ENCODE measurements around the gene PALM. TPM values are rescaled to one million over a fixed set of nuclear protein-coding genes. Genes with fewer than 3 reads are reported as not detected.

The PALM gene
- total and polyA plus RNA-seq, 4 donors = 16.2 to 45.7 (median 28.1) TPM

DNA sequence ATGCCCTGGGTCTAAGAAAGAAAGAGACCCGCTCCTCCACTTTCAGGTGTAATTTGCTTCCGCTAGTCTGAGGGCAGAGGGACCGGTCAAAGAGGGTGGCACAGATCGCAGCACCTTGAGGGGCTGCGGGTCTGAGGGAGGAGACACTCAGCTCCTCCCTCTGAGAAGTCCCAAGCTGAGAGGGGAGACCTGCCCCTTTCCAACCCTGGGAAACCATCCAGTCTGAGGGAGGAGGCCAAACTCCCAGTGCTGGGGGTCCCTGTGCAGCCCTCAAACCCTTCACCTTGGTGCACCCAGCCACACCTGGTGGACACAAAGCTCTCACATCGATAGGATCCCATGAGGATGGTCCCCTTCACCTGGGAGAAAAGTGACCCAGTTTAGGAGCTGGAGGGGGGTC lies 55.1 kb downstream of the PALM start:
- no peaks in the 10 kb centered on the region for H3K36me3 ChIP-seq (ENCODE audit: control insufficient read depth in 4 of 4, insufficient read depth in 4 of 4, low read length in 4 of 4)
- peaks cover 0 to 5% (median 0%) of the 10 kb centered on the region in 4 donors for H3K9me3 ChIP-seq (ENCODE audit: control insufficient read depth in 4 of 4, insufficient read depth in 3 of 4, low read length in 3 of 4)
- ATAC-seq (ENCODE audit: insufficient read depth, low FRiP score) (no peak), DNase-seq (no peak)
- TF ChIP-seq, protein P1, sequence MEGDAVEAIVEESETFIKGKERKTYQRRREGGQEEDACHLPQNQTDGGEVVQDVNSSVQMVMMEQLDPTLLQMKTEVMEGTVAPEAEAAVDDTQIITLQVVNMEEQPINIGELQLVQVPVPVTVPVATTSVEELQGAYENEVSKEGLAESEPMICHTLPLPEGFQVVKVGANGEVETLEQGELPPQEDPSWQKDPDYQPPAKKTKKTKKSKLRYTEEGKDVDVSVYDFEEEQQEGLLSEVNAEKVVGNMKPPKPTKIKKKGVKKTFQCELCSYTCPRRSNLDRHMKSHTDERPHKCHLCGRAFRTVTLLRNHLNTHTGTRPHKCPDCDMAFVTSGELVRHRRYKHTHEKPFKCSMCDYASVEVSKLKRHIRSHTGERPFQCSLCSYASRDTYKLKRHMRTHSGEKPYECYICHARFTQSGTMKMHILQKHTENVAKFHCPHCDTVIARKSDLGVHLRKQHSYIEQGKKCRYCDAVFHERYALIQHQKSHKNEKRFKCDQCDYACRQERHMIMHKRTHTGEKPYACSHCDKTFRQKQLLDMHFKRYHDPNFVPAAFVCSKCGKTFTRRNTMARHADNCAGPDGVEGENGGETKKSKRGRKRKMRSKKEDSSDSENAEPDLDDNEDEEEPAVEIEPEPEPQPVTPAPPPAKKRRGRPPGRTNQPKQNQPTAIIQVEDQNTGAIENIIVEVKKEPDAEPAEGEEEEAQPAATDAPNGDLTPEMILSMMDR (IDR thresholded peaks at IDR 0.05; ENCODE audit: control extremely low read depth, extremely low read depth) = no peak
- no peak overlapping the region for H3K27ac ChIP-seq (ENCODE audit: low read depth in 1 of 2, low read length in 1 of 2)
- 93 to 96% methylated on average over 6 of the region's 6 CpGs for WGBS, 2 donors
- H3K4me3 ChIP-seq = no peak overlapping the region
- peaks cover 0 to 2% (median 0%) of the 10 kb centered on the region in 5 donors for H3K4me1 ChIP-seq (ENCODE audit: control insufficient read depth in 5 of 5, insufficient read depth in 5 of 5, low read length in 5 of 5)
- no peaks in the 10 kb centered on the region for H3K27me3 ChIP-seq (ENCODE audit: control insufficient read depth in 3 of 3, insufficient read depth in 3 of 3, low read length in 2 of 3)
- H3K9ac ChIP-seq (ENCODE audit: insufficient read depth in 1 of 2, low read length in 2 of 2) = no peak overlapping the region

DNA sequence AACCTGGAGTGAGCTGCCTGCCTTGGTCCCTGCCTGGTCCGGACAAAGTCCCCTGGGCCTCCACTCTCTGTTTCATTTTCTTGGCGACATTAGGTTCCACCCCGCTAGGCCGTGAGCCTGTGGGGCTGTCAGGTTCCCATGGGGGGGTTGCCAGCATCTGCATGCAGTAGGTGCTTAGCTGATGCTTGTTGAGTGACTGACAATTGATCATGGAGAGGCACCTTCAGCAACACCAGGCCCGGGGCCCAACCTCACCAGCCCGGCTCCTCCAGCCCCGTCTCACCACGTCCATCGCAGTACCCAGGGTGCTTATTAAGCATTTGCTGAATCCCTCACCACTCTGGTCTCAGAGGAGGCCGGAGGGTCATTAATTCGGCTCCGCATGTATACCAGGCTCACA lies 55.6 kb downstream of the PALM start:
- no peak overlapping the region for H3K27ac ChIP-seq (ENCODE audit: low read depth in 1 of 2, low read length in 1 of 2)
- peaks cover 0 to 5% (median 0%) of the 10 kb centered on the region in 4 donors for H3K9me3 ChIP-seq (ENCODE audit: control insufficient read depth in 4 of 4, insufficient read depth in 3 of 4, low read length in 3 of 4)
- no peaks in the 10 kb centered on the region for H3K36me3 ChIP-seq (ENCODE audit: control insufficient read depth in 4 of 4, insufficient read depth in 4 of 4, low read length in 4 of 4)
- peaks cover 0 to 2% (median 0%) of the 10 kb centered on the region in 5 donors for H3K4me1 ChIP-seq (ENCODE audit: control insufficient read depth in 5 of 5, insufficient read depth in 5 of 5, low read length in 5 of 5)
- no peak overlapping the region for H3K4me3 ChIP-seq
- H3K27me3 ChIP-seq (ENCODE audit: control insufficient read depth in 3 of 3, insufficient read depth in 3 of 3, low read length in 2 of 3) = no peaks in the 10 kb centered on the region
- WGBS, 2 donors = 93 to 94% methylated on average over 12 of the region's 12 CpGs
- no peak overlapping the region for H3K9ac ChIP-seq (ENCODE audit: insufficient read depth in 1 of 2, low read length in 2 of 2)
- TF ChIP-seq, protein P1 (IDR thresholded peaks at IDR 0.05; ENCODE audit: control extremely low read depth, extremely low read depth) = no peak
- ATAC-seq (ENCODE audit: insufficient read depth, low FRiP score) (no peak), DNase-seq (no peak)

DNA sequence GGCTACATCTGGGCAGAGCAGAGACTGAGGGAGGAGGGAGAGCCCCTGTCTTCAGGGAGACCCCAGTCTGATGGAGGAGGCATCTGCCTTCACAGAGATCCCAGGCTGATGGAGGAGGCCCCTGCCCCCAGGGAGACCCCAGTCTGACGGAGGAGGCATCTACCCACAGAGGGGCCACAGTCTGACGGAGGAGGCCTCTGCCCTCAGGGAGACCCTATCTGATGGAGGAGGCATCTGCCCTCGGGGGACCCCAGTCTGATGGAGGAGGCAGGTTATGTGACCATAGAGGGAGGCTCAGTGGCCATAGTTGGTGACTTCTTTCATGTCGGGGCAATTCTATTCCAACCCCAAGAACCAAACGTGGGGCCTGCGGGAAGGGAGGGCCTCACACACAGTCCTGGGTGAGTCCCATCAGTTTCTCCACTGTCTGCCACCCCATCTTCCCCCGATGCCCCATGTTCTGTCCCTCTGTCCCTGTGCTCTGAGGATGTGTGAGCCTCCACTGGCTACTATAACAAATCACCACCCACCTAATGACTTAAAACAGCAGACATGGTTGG lies 56.5 kb downstream of the PALM start:
- Histone ChIP-seq H3K9me3 (ENCODE audit: control insufficient read depth in 4 of 4, insufficient read depth in 3 of 4, low read length in 3 of 4) (peaks cover 0 to 5% (median 0%) of the 10 kb centered on the region in 4 donors), H3K9ac (ENCODE audit: insufficient read depth in 1 of 2, low read length in 2 of 2) (no peak overlapping the region), H3K27ac (ENCODE audit: low read depth in 1 of 2, low read length in 1 of 2) (no peak overlapping the region), H3K36me3 (ENCODE audit: control insufficient read depth in 4 of 4, insufficient read depth in 4 of 4, low read length in 4 of 4) (no peaks in the 10 kb centered on the region), H3K4me3 (no peak overlapping the region), H3K27me3 (ENCODE audit: control insufficient read depth in 3 of 3, insufficient read depth in 3 of 3, low read length in 2 of 3) (no peaks in the 10 kb centered on the region), H3K4me1 (ENCODE audit: control insufficient read depth in 5 of 5, insufficient read depth in 5 of 5, low read length in 5 of 5) (peaks cover 0 to 2% (median 0%) of the 10 kb centered on the region in 5 donors)
- WGBS, 2 donors = 79 to 87% methylated on average over 7 of the region's 7 CpGs
- TF ChIP-seq, protein P1 (IDR thresholded peaks at IDR 0.05; ENCODE audit: control extremely low read depth, extremely low read depth) = no peak
- DNase-seq (no peak), ATAC-seq (ENCODE audit: insufficient read depth, low FRiP score) (no peak)

DNA sequence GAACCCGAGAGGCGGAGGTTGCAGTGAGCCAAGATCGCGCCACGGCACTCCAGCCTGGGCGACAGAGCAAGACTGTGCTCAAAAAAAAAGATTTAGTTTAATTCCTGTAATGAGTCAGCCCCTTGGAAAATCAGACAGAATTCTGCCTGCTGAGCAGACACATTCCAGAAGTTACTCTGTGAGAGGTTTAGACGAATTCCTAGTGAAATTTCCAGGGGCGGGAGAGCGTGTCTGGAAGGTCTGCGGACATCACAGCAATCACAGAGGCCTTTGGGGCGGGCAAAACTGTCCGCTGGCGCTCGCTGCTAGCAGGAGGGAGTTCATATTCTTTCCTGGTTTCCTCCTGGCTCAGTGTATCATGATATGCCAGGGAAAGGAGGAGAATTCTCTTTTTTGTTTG lies 59.7 kb downstream of the PALM start:
- no peak overlapping the region for H3K4me3 ChIP-seq
- ATAC-seq (ENCODE audit: insufficient read depth, low FRiP score) = no peak
- 68 to 86% methylated on average over 14 of the region's 14 CpGs for WGBS, 2 donors
- H3K4me1 ChIP-seq (ENCODE audit: control insufficient read depth in 5 of 5, insufficient read depth in 5 of 5, low read length in 5 of 5) = peaks cover 0 to 2% (median 0%) of the 10 kb centered on the region in 5 donors
- TF ChIP-seq, protein P1 (IDR thresholded peaks at IDR 0.05; ENCODE audit: control extremely low read depth, extremely low read depth) = no peak
- no peak overlapping the region for H3K27ac ChIP-seq (ENCODE audit: low read depth in 1 of 2, low read length in 1 of 2)
- peak overlapping the region in 1 of 2 donors; percentile 13 for H3K9ac ChIP-seq (ENCODE audit: insufficient read depth in 1 of 2, low read length in 2 of 2)
- H3K27me3 ChIP-seq (ENCODE audit: control insufficient read depth in 3 of 3, insufficient read depth in 3 of 3, low read length in 2 of 3) = no peaks in the 10 kb centered on the region
- H3K9me3 ChIP-seq (ENCODE audit: control insufficient read depth in 4 of 4, insufficient read depth in 3 of 4, low read length in 3 of 4) = no peaks in the 10 kb centered on the region
- peak in 2 of 3 donors; percentile 47 to 56 for DNase-seq
- no peaks in the 10 kb centered on the region for H3K36me3 ChIP-seq (ENCODE audit: control insufficient read depth in 4 of 4, insufficient read depth in 4 of 4, low read length in 4 of 4)

All from lung (tissue), 12 donors.